ENCODE data around the gene AK1.

Gene AK1

GRCh38 chr9:127915801-127916719 is 38.6 kb upstream of the AK1 start:
- no peak for TF ChIP-seq CTCF (conservative IDR thresholded peaks at IDR 0.05; ENCODE audit: low read depth, low read length)
- DNase-seq (ENCODE audit: low read depth) = no peak
- peak overlapping the region; percentile 72 for H3K4me3 ChIP-seq (ENCODE audit: low read depth, low read length)

- DNase-seq (ENCODE audit: low read depth) = no peak
- TF ChIP-seq CTCF (conservative IDR thresholded peaks at IDR 0.05; ENCODE audit: low read depth, low read length) = no peak
- no peak overlapping the region for H3K4me3 ChIP-seq (ENCODE audit: low read depth, low read length)
These were observed 37.9 kb upstream of the AK1 start for GRCh38 chr9:127915325-127915752.

GRCh38 chr9:127913682-127914081 is 36.2 kb upstream of the AK1 start:
- TF ChIP-seq CTCF (conservative IDR thresholded peaks at IDR 0.05; ENCODE audit: low read depth, low read length) = no peak
- H3K4me3 ChIP-seq (ENCODE audit: low read depth, low read length) = no peak overlapping the region
- no peak for DNase-seq (ENCODE audit: low read depth)

- TF ChIP-seq CTCF (conservative IDR thresholded peaks at IDR 0.05; ENCODE audit: low read depth, low read length) = no peak
- no peak overlapping the region for H3K4me3 ChIP-seq (ENCODE audit: low read depth, low read length)
- DNase-seq (ENCODE audit: low read depth) = no peak
These were observed 35.4 kb upstream of the AK1 start for GRCh38 chr9:127912882-127913281.

- no peak overlapping the region for H3K4me3 ChIP-seq (ENCODE audit: low read depth, low read length)
- DNase-seq (ENCODE audit: low read depth) = no peak
- no peak for TF ChIP-seq CTCF (conservative IDR thresholded peaks at IDR 0.05; ENCODE audit: low read depth, low read length)
These were observed 34.8 kb upstream of the AK1 start for GRCh38 chr9:127912296-127912695.

- H3K4me3 ChIP-seq (ENCODE audit: low read depth, low read length) = no peak overlapping the region
- TF ChIP-seq CTCF (conservative IDR thresholded peaks at IDR 0.05; ENCODE audit: low read depth, low read length) = peak; percentile 28
- DNase-seq (ENCODE audit: low read depth) = peak; percentile 58
These were observed 33.2 kb upstream of the AK1 start for GRCh38 chr9:127910613-127911205.
